Measurements from ENCODE around the gene COIL.

The COIL gene

GRCh38 chr17:56928586-56928985, 32.3 kb downstream of the COIL start:
- H3K4me3 ChIP-seq (replicated peaks; ENCODE audit: low read depth, low read length), result no peak overlapping the region
- no peak for DNase-seq (ENCODE audit: extremely low read depth, low read depth)
- TF ChIP-seq, protein P1, sequence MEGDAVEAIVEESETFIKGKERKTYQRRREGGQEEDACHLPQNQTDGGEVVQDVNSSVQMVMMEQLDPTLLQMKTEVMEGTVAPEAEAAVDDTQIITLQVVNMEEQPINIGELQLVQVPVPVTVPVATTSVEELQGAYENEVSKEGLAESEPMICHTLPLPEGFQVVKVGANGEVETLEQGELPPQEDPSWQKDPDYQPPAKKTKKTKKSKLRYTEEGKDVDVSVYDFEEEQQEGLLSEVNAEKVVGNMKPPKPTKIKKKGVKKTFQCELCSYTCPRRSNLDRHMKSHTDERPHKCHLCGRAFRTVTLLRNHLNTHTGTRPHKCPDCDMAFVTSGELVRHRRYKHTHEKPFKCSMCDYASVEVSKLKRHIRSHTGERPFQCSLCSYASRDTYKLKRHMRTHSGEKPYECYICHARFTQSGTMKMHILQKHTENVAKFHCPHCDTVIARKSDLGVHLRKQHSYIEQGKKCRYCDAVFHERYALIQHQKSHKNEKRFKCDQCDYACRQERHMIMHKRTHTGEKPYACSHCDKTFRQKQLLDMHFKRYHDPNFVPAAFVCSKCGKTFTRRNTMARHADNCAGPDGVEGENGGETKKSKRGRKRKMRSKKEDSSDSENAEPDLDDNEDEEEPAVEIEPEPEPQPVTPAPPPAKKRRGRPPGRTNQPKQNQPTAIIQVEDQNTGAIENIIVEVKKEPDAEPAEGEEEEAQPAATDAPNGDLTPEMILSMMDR (IDR thresholded peaks at IDR 0.05; ENCODE audit: low read depth, low read length, missing control alignments), result no peak

- no peak overlapping the region for H3K4me3 ChIP-seq (replicated peaks; ENCODE audit: low read depth, low read length)
- no peak for DNase-seq (ENCODE audit: extremely low read depth, low read depth)
- TF ChIP-seq, protein P1 (IDR thresholded peaks at IDR 0.05; ENCODE audit: low read depth, low read length, missing control alignments), result no peak
These were observed 34.1 kb downstream of the COIL start for GRCh38 chr17:56926704-56927103.

GRCh38 chr17:56926270-56926669, 34.6 kb downstream of the COIL start:
- DNase-seq (ENCODE audit: extremely low read depth, low read depth), result no peak
- H3K4me3 ChIP-seq (replicated peaks; ENCODE audit: low read depth, low read length), result no peak overlapping the region
- TF ChIP-seq, protein P1 (IDR thresholded peaks at IDR 0.05; ENCODE audit: low read depth, low read length, missing control alignments), result no peak

DNA sequence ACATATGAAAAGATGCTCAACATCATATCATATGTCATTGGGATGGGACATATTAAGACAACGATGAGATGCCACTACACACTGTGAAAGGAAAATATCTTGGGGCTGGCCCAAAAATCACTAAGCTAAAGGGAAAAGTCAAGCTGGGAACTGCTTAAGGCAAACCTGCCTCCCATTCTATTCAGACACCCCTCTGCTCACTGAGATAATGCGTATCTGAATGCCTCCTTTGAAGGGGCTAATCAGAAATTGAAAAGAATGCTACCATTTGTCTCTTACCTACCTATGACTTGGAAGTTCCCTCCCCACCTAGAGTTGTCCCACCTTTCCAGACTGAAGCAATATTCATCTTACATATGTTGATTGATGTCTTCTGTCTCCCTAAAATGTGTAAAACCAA, 35.8 kb downstream of the COIL start:
- no peak for DNase-seq (ENCODE audit: extremely low read depth, low read depth)
- TF ChIP-seq, protein P1 (IDR thresholded peaks at IDR 0.05; ENCODE audit: low read depth, low read length, missing control alignments), result no peak
- H3K4me3 ChIP-seq (replicated peaks; ENCODE audit: low read depth, low read length), result no peak overlapping the region

DNA sequence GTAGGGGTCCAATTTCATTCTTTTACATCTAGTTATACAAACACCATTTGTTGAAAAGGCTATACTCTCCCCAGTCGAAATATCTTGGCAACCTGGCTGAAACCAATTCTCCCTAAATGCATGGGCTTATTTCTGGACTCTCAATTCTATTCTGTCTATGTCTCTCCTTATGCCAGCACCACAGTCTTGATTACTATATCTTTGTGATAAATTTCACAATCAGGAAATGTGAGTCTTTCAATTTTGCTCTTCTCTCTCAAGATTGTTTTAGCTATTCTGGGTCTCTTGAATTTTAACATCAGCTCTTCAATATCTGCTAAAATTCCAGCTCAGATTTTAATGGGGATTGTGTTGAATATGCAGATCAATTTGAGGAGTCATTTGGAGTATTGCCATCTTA, 41.1 kb downstream of the COIL start:
- TF ChIP-seq, protein P1 (IDR thresholded peaks at IDR 0.05; ENCODE audit: low read depth, low read length, missing control alignments), result no peak
- no peak overlapping the region for H3K4me3 ChIP-seq (replicated peaks; ENCODE audit: low read depth, low read length)
- no peak for DNase-seq (ENCODE audit: extremely low read depth, low read depth)

DNA sequence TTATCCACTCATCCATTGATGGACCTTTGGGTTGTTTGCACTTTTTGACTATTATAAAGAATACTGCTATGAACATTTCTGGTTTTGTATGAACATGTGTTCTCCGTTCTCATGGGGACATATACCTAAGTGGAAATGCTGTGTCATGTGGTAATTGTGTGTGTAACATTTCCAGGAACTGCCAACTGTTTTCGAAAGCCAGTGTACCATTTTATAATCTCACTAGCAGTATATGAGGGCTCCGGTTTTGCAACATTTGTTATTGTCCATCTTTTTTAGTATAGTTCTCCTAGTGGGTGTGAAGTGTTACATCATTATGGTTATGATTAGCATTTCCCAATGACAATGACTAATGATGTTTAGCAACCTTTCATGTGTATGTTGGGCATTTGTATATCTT, 41.9 kb downstream of the COIL start:
- no peak for DNase-seq (ENCODE audit: extremely low read depth, low read depth)
- TF ChIP-seq, protein P1 (IDR thresholded peaks at IDR 0.05; ENCODE audit: low read depth, low read length, missing control alignments), result no peak
- H3K4me3 ChIP-seq (replicated peaks; ENCODE audit: low read depth, low read length), result no peak overlapping the region

DNA sequence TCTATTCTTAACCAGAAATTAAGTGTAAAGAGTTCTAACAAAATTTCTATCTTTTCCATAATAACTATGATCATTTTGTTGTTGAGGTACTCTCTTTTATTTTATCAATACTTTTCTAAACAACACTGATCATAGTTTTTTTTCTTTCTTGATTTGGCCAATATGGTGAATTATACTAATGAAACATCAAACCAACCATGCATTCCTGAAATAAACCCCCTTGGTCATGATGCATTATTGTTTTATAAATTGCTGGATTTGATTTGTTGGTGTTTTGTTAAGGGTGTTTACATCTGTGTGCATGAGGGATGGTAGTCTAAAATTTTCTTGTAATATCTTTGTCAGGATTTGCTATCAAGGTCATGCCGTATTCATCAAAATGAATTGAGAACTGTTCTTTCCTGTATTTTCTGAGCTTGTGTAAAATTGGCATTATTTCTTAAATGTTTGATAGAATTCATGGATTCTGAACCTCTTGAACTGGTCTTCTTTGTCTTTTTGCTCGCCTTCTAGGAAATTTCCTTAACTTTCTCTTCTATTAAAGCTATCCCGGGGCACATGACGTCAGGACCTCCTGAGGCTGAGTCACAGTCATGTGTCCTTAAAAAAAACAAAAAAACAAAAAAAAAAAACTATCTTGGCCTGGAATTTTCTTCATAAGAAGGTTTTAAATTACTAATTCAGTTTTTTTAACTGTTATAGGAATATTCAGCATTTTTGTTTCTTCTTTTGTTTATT, 43.1 kb downstream of the COIL start:
- TF ChIP-seq, protein P1 (IDR thresholded peaks at IDR 0.05; ENCODE audit: low read depth, low read length, missing control alignments), result no peak
- H3K4me3 ChIP-seq (replicated peaks; ENCODE audit: low read depth, low read length), result no peak overlapping the region
- DNase-seq (ENCODE audit: extremely low read depth, low read depth), result no peak

All from HFF-Myc (cell line).